ENCODE data around the gene NCEH1.
"Not testable (repeated sequence)": the region's sequence is repeated elsewhere in the genome, so short reads cannot be mapped to it uniquely, and the experiment has no call there.

DNA sequence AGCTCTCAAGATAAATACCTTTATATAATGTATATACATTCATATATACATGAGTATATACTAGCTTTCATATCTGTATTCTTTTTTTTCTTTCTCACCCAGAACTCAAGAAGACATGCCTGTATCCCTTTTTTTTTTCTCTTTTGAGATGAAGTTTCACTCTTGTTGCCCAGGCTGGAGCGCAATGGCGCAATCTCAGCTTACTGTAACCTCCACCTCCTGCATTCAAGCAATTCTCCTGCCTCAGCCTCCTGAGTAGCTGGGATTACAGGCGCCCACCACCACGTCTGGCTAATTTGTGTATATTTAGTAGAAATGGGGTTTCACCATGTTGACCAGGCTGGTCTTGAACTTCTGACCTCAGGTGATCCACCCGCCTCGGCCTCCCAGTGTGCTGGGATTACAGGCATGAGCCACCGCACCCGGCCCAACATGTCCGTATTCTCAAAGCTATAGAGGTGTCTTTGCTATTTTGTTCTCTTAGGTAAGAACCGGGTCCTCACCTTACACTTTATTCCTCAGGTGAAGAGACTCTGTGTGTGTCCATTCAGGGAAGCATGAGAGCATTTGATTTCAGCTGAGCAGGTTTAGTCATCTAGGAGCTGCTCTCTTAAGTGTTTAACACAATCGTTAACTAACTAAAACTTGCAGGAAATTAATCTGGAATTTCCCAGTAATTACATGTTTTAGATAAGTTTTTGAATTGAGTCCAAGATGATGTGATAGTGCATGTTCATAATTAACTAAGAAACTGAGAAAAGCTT, 115.8 kb downstream of the NCEH1 start:
- TF ChIP-seq TAF1 (IDR thresholded peaks at IDR 0.05; ENCODE audit: borderline replicate concordance, low read depth, low read length); POLR2A (IDR thresholded peaks at IDR 0.05; ENCODE audit: low read depth, low read length): not testable (repeated sequence)

All from GM12892 (cell line).